ENCODE measurements around the gene OR51L1.

The OR51L1 gene

DNA sequence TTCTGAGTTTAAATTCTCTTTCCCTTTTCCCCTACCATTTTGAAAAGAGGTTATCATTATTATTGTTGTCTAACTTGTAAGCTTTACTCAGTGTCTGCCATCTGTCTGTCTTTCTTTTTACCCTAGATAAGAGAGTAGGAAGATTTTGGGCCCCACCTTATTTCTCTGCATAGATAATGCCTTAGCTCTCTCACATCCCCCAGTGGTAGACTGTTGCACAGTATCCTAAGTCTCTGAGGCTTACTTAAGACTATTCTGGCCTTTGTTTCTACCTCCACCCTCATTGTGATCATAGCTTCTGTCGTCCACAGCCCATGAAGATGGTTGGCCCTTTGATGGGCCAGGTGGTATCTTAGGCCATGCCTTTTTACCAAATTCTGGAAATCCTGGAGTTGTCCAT is 3.6 kb upstream of the OR51L1 start:
- Histone ChIP-seq H3K4me1 (ENCODE audit: low read length) (no peaks in the 10 kb centered on the region), H3K9me2 (replicated peaks; ENCODE audit: insufficient read depth, low read length) (no peaks in the 10 kb centered on the region), H3K4me3 (ENCODE audit: low read length) (no peak overlapping the region), H3K79me2 (ENCODE audit: low read length) (no peaks in the 10 kb centered on the region), H2AFZ (ENCODE audit: low read length) (no peak overlapping the region; the same call in 1 of the 2 replicates), H4K20me1 (ENCODE audit: insufficient read depth, low read length) (no peaks in the 10 kb centered on the region), H3K4me2 (ENCODE audit: low read depth, low read length) (no peak overlapping the region), H3F3A (ENCODE audit: insufficient read depth, low read length) (no peaks in the 10 kb centered on the region), H3K27ac (ENCODE audit: low read length) (no peak overlapping the region), H3K9ac (ENCODE audit: low read length) (no peak overlapping the region), H3K36me3 (replicated peaks; ENCODE audit: insufficient read depth, low read length) (no peaks in the 10 kb centered on the region), H3K9me3 (replicated peaks; ENCODE audit: insufficient read depth, low read length) (no peaks in the 10 kb centered on the region), H3K27me3 (replicated peaks; ENCODE audit: insufficient read depth, low read length) (no peaks in the 10 kb centered on the region)
- peak; percentile 24 for DNase-seq
- peak; percentile 15; the same call in 1 of the 2 replicates for TF ChIP-seq CTCF (IDR thresholded peaks at IDR 0.05; ENCODE audit: low read length)
- TF ChIP-seq EZH2 (optimal IDR thresholded peaks at IDR 0.05; ENCODE audit: low read depth, low read length) = no peak

DNA sequence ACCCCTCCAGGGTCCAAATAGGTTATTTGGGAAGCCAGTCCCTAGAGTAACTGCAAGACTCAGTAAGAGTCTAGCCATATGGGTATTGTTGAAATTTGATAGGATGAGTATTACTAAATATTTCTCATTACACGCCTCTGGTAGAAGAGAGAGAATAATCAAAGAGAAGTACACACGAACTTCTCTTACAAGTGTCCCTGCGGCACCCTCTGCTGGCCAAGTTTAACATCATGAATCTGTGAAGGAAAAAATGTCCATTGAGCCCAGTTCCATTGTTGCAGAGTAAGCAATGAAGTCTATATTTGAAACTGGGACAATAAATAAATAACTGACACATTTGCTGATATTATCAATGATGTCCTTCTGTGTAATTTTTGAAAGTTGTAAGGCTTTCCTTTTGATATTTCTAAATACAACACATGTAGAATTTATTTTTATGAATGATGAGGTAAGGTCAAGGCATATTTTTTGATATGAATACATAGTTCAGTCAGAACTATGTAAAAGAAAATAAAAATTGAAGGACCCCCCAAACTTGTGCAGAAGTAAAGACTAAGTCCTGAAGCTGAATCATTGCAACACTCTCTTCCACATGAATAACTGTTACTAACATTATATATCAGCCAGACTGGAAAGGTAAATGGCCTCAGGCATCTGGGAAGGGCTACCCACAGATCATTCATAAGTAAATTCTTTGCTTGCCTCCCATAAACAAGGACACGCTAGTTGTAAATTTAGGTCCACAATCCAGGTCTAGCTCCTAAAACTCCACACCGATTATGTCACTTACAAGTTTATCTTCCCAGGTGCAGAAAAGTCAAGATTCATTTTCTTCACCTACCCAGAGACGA is 10.0 kb downstream of the OR51L1 start:
- H3K36me3 ChIP-seq (replicated peaks; ENCODE audit: insufficient read depth, low read length) = no peaks in the 10 kb centered on the region
- DNase-seq = peak; percentile 58
- no peaks in the 10 kb centered on the region for H3K9me3 ChIP-seq (replicated peaks; ENCODE audit: insufficient read depth, low read length)
- no peaks in the 10 kb centered on the region for H3K79me2 ChIP-seq (ENCODE audit: low read length)
- no peaks in the 10 kb centered on the region for H3K4me1 ChIP-seq (ENCODE audit: low read length)
- H3K4me3 ChIP-seq (ENCODE audit: low read length) = no peak overlapping the region
- H3K27me3 ChIP-seq (replicated peaks; ENCODE audit: insufficient read depth, low read length) = no peaks in the 10 kb centered on the region
- H4K20me1 ChIP-seq (ENCODE audit: insufficient read depth, low read length) = no peaks in the 10 kb centered on the region
- no peak overlapping the region for H2AFZ ChIP-seq (ENCODE audit: low read length)
- no peak overlapping the region for H3K9ac ChIP-seq (ENCODE audit: low read length)
- no peaks in the 10 kb centered on the region for H3K9me2 ChIP-seq (replicated peaks; ENCODE audit: insufficient read depth, low read length)
- TF ChIP-seq EZH2 (optimal IDR thresholded peaks at IDR 0.05; ENCODE audit: low read depth, low read length) = no peak
- peak; percentile 70 for TF ChIP-seq CTCF (IDR thresholded peaks at IDR 0.05; ENCODE audit: low read length)
- H3K4me2 ChIP-seq (ENCODE audit: low read depth, low read length) = no peak overlapping the region
- no peak overlapping the region for H3K27ac ChIP-seq (ENCODE audit: low read length)
- no peaks in the 10 kb centered on the region for H3F3A ChIP-seq (ENCODE audit: insufficient read depth, low read length)

DNA sequence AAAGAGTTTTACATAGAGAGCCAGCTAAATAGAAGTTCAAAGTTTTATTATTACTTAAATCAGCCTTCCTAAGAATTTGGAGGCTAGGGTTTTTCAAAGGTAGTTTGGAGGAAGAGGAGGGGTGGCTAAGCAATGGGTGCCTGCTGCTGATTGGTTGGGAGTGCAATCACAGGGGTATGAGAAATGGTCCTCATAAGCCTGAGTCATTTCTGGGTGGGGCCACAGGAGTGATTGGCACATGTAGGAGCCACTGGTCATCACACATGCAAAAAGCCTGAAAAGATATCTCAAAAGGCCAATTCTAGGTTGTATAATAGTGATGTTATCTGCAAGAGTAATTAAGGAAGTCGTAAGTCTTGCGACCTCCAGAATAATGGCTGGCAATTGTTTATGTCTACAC is 12.9 kb downstream of the OR51L1 start:
- H3K9me2 ChIP-seq (replicated peaks; ENCODE audit: insufficient read depth, low read length) = no peaks in the 10 kb centered on the region
- no peak overlapping the region for H2AFZ ChIP-seq (ENCODE audit: low read length)
- DNase-seq = no peak
- TF ChIP-seq EZH2 (optimal IDR thresholded peaks at IDR 0.05; ENCODE audit: low read depth, low read length) (no peak), EZH2phosphoT487 (IDR thresholded peaks at IDR 0.05; ENCODE audit: low read length) (no peak), CTCF (IDR thresholded peaks at IDR 0.05; ENCODE audit: low read length) (no peak)
- no peak overlapping the region for H3K9ac ChIP-seq (ENCODE audit: low read length)
- no peaks in the 10 kb centered on the region for H3F3A ChIP-seq (ENCODE audit: insufficient read depth, low read length)
- no peaks in the 10 kb centered on the region for H3K9me3 ChIP-seq (replicated peaks; ENCODE audit: insufficient read depth, low read length)
- no peaks in the 10 kb centered on the region for H3K4me1 ChIP-seq (ENCODE audit: low read length)
- H3K4me3 ChIP-seq (ENCODE audit: low read length) = no peak overlapping the region
- H3K79me2 ChIP-seq (ENCODE audit: low read length) = no peaks in the 10 kb centered on the region
- no peaks in the 10 kb centered on the region for H3K36me3 ChIP-seq (replicated peaks; ENCODE audit: insufficient read depth, low read length)
- no peaks in the 10 kb centered on the region for H4K20me1 ChIP-seq (ENCODE audit: insufficient read depth, low read length)
- no peak overlapping the region for H3K4me2 ChIP-seq (ENCODE audit: low read depth, low read length)
- H3K27ac ChIP-seq (ENCODE audit: low read length) = no peak overlapping the region
- H3K27me3 ChIP-seq (replicated peaks; ENCODE audit: insufficient read depth, low read length) = no peaks in the 10 kb centered on the region
